Stimulated activated CD4-positive, alpha-beta T cell treated with anti-CD3 and anti-CD28 coated beads, Interleukin-2, amount 100 ng/mL, for 24 hours (primary cell): ENCODE data around the gene MYO3B.
"Not testable (repeated sequence)": the region's sequence is repeated elsewhere in the genome, so short reads cannot be mapped to it uniquely, and the experiment has no call there.

Experiments
- DNase-seq, 2 donors: peaks; one replicate each; pipeline ENCODE4 v3.0.0-alpha.2; 2020

MYO3B gene

DNA sequence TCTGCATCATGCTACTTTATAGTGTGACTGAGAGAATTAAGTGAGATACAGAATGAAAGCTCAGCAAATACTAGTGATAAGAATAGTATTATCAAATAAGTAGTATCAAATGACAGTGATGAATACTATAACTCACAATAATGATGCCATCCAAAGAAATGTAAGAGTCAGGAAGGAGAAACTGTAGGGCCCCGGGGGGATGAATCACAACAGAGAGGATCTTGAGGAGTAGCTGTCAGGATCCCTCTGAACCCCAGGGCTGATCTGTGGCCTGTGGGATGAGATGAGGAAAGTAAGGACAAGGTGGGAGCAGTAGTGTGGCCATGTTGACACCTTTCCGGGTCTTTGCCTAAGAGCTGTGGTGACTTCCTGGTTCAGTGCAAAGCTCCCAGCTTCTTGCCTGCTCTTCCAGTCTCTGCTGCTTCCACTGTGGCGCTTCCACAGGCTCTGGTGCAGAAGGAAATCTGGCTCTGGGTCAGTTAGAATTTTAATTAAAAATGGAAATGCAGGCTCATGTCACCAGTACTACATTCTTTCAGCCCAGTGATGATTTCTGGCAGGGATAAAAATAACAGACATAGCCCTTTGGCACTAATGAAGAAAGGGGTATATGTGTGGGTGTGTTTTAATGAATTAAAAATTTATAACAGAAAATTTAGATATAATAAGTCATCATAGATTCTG lies 166.9 kb downstream of the MYO3B start:
- DNase-seq = no peak

DNA sequence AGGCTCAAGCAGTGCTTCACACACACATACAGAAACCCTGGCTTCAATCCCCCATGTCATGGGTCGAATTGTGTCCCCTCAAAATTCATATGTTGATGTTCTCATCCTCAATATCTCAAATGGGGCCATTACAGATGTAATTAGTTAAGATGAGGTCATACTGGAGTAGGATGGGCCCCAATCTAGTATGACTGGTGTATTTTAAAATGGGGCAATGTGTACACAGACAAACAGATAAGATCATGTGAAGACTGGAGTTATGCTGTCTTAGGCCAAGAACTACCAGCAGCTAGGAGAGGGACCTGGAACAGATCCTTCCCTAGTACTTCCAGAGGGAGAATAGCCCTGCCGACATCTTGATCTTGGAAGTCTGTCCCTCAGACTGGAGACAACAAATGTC lies 167.7 kb downstream of the MYO3B start:
- no peak for DNase-seq

DNA sequence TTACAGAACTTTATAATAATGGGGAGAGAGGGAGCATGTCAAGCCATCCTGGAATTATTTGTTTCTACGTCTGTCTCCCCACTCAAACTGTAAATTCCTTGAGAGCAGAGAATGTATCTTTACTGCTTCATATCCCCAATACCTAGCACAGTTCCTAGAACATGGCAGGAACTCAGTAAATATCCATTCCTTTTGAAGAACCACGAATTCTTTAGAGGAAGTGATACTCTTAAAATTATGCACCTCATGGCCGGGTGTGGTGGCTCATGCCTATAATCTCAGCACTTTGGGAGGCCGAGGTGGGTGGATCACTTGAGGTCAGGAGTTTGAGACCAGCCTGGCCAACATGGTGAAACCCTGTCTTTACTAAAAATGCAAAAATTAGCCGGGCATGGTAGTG lies 171.3 kb downstream of the MYO3B start:
- DNase-seq = not testable (repeated sequence)

DNA sequence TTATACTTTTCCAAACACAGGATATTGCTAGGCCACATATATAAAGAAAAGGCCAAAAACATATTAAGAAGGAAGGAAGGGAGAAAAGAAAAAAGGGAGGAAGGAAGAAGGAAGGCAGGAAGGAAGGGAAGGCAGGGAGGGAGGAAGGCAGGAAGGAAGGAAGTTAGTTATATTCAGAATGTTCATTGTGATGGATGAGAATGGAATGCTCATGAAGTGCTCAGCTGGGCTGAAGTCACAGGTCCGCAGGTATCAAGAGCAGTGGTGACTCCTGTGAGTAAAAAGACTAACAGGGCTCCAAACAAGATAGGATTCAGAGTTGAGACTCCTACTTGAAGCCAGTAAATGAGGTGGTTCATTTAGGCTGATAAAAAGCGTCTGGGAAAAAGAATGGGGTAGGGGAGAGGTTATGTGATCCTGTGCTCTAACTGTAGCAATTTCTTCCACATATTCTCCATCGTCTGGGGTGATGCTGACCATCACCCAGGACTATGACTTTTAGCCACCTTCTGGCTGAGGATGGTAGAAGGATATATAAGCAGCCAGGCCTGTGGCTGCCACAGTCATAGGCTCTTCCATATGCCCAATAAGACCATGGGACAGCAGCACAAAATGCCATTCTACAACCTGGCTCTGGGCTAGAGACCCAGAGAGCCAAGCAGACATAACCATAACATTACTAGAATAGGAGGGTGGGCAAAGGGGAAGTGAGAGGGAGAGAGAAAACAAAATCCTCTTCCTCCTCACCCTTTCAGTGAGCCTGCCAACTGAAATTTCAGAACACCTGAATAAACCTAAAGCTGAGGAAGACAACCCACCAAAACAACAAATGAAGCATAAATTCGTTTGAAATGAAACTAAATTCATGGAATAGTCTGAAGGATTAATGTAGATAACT lies 173.2 kb downstream of the MYO3B start:
- DNase-seq = no peak

DNA sequence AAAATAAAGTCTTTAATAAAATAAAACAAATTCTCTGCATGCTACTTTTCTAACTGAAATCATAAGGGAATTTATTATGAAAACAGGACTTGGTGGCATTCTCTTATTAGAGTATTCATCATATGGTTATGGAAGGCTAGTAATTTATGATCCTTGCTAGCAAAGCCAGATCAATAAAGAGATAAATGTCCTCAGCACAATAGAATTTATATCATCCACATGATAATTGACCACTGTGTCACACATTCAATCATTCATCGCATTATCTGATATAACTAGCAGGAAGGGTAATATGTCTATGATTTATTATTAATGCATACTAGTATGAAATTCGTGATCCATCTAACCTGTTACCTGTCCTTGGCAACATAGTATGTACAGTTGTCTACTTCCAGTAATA lies 175.8 kb downstream of the MYO3B start:
- DNase-seq = no peak

DNA sequence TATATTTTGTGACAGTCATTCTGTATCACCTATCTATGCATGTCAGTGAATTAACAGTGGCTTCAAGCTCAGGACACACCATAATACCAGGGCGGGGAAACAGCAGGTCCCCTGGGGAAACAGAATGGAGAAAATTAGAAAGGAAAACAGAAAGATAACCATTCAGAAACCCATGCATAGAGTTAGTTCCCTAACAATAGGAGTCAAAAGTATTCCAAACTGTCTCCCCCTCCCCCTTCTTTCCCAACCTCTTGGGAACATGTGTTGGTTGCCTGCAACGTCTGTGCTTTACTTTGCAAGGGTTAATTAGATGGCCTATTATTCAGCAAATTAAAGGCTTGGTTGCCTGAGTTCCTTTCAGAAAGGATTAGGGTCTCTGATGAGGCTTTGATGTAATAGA lies 176.4 kb downstream of the MYO3B start:
- no peak for DNase-seq

DNA sequence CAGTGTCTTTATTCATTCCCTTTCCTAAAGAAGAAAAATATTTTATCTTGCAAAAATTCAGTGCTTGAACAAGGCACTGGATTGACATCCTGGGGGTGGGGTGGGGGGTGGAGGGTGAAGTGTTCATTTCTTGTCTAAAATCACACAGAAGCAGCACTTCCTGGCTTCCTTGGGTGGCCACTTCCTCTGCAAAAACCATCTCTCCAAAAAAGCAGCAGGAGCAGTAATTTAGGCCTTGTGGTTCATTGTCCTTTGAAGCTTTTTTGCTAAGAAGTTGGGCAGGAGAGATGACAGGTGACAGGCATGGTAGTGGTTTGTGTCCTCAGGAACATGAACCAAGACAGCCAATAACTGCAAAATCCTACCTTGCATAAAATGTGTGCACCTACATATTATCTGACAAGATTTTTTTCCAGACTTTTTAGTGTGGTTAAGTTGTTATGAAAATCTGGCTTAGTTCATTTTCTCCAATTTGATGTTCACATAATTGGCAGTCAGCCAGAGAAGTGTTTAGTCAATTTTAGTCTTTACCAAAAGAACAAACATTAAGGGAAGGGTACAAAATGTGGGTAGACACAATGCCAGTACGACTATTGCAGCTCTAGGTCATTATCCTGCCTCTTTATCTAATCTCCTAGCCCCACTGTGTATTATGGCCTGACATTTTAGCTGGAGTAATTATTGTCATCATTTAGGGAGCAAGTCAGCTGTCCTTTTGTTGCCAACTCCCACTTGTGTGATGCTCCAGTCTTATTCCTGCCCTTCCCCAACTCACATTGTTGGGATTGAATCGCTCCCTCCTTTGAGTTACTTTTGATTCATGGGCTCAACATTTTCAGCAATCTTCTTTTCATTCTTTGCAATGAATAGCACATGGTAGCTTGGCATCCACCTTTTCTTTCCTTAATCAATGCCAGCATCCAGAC lies 177.2 kb downstream of the MYO3B start:
- DNase-seq = no peak

DNA sequence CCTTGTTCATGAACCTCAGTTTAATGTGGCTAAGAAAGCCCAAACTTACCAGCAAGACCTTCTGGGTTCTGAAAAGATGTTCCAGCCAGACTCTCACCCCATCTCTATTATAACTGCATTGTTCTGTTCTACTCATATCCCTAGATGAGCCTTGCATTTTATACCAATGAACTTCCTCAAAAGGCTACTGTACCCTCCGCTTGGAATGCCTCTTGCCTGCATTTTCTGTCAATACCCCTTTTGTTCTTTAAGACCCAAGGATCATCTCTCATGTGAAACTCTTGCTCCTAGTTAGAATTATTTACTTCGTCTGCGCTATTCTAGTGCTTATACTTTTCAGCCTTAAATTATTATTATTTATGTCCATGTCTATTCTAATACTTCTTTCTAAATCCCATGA lies 181.5 kb downstream of the MYO3B start:
- no peak for DNase-seq

DNA sequence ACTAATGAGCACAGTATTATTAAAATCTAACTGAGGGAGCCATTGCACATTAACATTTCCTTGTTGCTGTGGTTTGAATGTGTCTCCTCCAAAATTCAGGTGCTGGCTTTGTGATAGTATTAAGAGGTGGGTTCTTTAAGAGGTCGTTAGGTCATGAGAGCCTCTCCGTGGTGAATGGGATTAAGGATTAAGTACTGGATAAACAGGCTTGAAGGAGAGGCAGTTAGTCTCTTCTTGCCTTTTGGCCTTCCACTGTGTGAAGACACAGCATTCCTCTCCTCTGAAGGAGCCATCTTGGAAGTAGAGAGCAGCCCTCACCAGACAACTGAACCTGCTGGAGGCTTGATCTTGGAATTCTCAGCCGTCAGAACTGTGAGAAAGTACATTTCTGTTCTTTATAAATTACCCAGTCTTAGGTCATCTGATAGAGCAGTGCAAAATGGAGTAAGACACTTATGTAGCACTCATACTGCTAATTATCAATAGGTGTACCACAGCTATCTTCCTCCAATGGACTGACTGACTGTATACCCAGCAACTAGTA lies 182.7 kb downstream of the MYO3B start:
- DNase-seq = no peak

DNA sequence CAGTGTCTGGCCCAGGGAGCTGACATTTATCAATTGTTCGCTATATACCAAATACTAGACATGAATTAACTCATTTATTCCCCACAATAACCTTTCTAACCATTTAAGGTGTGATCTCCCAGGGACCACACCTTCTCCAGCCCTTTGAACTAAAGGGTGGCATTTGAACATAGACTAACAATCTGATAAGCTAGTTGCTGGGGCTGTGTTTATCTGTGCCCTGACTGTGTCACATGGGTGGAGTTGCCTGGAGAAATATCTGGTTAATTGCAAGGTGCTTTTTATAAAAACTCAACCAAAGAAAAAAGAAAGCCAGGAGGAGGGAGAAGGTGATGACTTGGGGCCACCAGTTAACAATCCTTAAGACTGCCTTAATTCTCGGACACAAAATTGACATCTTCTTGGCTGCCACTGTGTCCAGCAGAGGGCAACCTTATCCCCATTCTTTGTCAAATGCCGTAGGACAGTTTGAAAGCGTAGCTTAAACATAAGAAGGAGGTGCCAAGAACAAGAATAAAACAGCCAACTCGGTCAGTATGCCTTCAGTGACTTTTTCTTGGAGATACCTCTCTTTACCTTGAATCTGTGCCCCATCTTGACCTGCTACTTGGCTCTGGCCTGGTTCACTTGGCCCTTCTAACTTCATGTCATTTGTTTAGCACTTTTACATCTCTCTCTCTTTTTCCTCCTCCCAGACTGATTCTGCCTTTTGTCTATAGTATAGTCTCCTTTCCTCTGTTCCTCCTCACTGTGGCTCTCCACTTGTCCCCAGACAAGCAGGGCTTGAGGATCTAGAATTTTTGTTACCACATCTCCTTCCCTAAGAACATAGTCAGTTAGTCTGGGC lies 183.4 kb downstream of the MYO3B start:
- peak; percentile 60 to 61 for DNase-seq

DNA sequence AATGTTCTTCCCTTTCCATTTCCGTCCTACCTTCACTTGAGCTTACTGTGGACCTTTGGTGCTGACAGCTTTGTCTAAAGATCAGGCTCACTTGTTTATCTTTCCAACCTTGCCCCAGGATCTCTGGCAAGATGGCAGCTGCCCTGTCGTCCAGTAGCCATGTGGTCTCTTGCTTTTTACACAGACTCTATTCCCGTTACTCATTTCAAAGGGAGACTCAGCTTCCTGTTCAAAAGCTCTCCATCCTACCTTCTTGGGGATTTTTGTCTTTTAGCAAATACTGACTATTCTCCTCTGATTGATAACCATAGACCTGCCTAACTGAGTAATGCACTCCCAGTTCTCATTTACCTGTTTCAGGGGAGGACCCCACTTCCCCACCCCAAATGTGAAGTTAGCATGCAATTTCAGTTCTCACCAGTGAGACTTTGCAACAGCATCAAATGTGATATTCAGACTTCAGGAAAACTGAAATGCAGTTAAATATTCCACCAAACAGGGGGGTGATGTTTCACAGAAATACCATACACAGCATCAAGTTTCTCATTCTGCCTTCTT lies 184.4 kb downstream of the MYO3B start:
- DNase-seq = peak in 1 of 2 donors; percentile 11

DNA sequence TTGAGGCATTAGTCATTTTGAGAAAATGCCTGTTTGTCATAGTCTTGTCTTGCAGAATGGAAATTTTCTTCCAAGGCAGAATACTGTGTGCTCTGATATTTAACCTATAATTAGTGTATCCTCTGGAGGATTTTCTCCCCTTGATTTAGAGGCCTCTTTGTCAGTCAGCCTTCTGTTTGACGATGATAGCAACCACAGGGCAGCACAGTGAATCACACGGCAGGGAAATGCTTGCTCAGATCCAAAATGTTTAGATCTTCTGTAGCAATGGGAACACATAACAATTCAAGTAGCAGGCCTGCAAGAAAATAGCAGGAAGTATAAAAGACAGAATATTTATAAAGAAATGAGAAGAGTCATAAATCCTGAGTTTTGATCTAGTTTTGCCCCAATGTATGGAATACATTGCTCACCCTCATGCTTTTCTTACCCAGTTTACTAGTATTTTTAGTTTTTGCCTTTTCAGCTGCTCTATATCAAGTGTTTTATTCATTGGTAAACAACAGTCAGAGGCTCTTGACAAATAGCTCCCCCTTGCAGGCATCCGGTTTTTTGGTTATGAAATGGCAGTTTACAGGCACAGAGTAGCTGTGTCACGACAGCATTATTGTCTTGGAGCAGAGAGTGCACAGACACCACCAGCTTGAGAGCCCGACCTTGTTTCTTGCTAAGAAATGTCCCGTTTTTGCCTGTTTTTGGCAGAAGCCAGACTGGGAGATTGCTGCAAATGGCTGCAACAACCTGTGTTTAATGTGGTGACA lies 185.1 kb downstream of the MYO3B start:
- peak in 1 of 2 donors; percentile 21 for DNase-seq

DNA sequence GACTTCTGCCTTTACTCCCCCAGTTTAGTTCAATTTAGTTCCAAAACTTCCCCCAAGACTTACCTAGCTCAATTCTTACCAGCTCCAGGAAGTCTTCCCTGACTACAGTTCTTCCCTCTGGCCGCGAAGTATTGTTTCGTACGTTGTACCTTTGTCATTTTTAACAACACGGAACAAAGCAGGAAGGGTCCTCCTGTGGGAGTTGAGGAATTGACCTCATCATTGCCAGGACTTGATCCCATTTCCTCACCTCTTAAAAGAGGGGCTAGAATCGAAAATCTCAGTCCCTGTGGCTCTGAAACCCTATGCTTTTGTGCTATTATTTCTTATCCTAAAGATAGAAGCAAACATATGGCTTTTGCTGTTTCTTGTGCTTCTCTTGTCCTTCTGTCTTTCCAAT lies 187.1 kb downstream of the MYO3B start:
- no peak for DNase-seq

DNA sequence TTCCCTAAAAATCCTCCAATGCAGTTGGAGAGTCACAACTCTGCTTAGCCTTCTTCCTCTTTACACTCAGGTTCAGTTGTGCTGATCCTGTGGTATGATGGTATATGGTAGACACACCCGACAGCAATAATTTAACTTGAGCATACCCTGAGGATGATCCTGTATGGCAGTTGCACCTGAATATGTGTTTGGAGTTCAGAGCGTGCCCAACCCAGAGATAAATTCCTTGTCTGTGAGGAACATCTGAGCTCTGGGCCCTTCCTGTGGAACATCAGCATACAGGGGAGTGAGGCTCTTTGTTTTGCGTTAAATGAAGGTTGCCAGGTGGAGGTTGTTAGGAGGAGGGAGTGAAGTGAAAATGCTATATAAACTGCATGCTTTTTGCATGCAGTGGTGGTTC lies 187.7 kb downstream of the MYO3B start:
- DNase-seq = no peak

DNA sequence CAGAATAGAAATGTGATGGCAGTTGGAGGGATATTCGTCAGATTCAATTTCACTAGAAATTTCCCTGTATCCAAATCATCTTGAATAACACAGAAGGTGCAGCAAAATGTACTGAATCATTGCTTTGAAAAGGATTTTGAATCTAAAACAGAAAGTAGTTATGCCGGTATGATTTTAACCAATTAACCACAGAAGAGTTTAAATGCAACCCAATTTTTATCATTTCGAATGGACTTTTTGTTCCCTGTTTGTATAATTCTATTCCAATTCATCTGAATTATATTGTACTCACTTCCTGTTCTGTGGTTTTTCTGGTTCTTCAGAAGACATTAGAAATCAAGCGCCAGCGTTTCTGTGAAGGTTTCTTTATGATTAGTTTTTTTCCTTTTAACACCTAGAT lies 190.4 kb downstream of the MYO3B start:
- no peak for DNase-seq

DNA sequence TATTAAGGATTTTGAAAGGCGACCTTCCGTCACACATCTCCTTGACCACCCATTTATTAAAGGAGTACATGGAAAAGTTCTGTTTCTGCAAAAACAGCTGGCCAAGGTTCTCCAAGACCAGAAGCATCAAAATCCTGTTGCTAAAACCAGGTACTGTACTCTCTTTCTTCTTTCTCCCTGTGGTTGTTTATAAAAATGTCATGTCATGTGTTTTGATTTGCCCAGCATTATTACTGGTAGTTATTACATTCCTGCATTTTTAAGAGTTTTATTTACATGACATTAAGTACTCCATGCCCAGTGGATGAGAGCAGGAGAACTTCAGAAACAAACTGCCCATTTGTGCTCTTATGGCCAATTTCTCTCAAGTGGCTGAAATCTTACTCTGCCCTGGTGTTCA lies 191.3 kb downstream of the MYO3B start:
- DNase-seq = no peak

DNA sequence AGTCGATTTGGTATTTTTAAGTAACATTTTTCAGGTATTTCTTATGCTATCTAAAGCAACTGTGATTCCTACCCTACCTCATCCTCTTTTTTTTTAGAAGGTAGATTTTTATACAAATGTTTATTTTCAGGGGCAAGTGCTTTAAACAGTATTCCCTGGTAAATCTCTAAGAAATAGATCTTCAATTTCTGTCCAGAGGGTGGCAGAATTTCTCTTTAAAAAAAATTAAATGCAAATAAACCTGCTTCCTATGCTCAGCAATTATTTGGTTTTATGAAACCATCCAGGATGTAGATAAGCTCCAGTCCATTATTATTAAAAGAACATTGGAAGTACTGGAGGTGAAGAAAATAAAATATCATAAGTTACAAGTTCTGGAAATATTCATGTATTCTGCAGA lies 191.9 kb downstream of the MYO3B start:
- no peak for DNase-seq

DNA sequence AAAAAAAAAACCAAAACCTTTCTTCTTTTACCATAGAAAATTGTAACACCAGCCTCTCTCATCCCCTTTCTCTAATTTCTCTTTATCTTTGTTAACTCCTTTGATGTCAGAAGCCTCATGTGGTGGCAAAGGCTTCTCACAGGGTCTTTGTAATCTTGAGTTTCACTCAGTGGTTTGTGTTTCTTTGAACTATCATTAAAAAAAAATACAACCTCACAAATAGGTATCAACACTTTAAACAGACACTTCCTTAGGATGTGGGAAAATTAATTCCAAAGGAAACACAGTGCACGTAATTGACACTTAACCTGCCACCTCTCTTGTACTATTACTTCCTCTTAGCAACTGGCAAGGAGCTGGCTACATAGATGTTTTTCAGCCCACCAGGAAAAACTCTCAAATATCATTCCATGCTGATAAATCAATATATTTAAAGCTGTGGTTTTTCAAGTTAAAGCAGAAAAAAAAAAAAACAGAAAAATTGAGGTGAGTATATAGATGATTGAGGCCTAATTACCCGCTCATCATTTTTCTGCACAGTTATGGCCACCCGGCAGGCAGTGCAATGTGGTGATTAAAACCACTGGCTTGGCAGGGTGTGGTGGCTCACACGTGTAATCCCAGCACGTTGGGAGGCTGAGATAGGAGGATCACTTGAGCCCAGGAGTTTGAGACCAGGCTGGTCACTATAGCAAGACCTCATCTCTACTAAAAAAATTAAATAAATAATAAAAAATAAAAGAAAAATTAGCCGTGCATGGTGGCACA lies 193.5 kb downstream of the MYO3B start:
- DNase-seq = no peak

DNA sequence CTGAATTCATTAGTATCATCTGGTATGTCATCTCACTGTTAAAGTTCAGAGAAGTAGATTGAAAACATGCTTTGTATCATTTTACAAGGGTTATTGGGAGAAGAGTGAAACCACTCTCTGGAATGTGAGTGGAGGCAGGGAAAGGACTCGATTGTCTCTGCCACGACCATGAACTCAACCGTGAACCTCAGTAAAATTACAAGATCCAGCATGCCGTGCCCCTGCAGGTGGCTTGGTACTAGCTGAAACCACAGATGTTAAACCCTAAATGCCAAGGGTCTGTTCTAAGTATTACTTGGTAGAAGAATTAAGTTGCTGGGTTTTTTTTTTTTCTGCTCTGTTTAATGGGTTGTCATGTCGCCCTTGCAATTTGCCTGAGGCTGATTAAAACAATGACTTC lies 197.2 kb downstream of the MYO3B start:
- no peak for DNase-seq
